Measurements from ENCODE around the gene WNT7A.

Gene WNT7A

GRCh38 chr3:13865581-13865980 is 14.3 kb downstream of the WNT7A start:
- no peak overlapping the region for H3K4me3 ChIP-seq (replicated peaks; ENCODE audit: low read depth, low read length)
- no peak for TF ChIP-seq CTCF (IDR thresholded peaks at IDR 0.05; ENCODE audit: low read depth, low read length, missing control alignments)
- DNase-seq (ENCODE audit: extremely low read depth, low read depth) = no peak

- no peak for DNase-seq (ENCODE audit: extremely low read depth, low read depth)
- no peak overlapping the region for H3K4me3 ChIP-seq (replicated peaks; ENCODE audit: low read depth, low read length)
- TF ChIP-seq CTCF (IDR thresholded peaks at IDR 0.05; ENCODE audit: low read depth, low read length, missing control alignments) = no peak
Measured at GRCh38 chr3:13865106-13865505, 14.8 kb downstream of the WNT7A start.

- DNase-seq (ENCODE audit: extremely low read depth, low read depth) = no peak
- no peak for TF ChIP-seq CTCF (IDR thresholded peaks at IDR 0.05; ENCODE audit: low read depth, low read length, missing control alignments)
- no peak overlapping the region for H3K4me3 ChIP-seq (replicated peaks; ENCODE audit: low read depth, low read length)
Measured at GRCh38 chr3:13863965-13864595, 15.8 kb downstream of the WNT7A start.

GRCh38 chr3:13863382-13863952 is 16.4 kb downstream of the WNT7A start:
- H3K4me3 ChIP-seq (replicated peaks; ENCODE audit: low read depth, low read length) = no peak overlapping the region
- TF ChIP-seq CTCF (IDR thresholded peaks at IDR 0.05; ENCODE audit: low read depth, low read length, missing control alignments) = no peak
- DNase-seq (ENCODE audit: extremely low read depth, low read depth) = no peak

- H3K4me3 ChIP-seq (replicated peaks; ENCODE audit: low read depth, low read length) = no peak overlapping the region
- TF ChIP-seq CTCF (IDR thresholded peaks at IDR 0.05; ENCODE audit: low read depth, low read length, missing control alignments) = no peak
- DNase-seq (ENCODE audit: extremely low read depth, low read depth) = no peak
Measured at GRCh38 chr3:13861461-13861860, 18.4 kb downstream of the WNT7A start.

- H3K4me3 ChIP-seq (replicated peaks; ENCODE audit: low read depth, low read length) = no peak overlapping the region
- DNase-seq (ENCODE audit: extremely low read depth, low read depth) = no peak
- no peak for TF ChIP-seq CTCF (IDR thresholded peaks at IDR 0.05; ENCODE audit: low read depth, low read length, missing control alignments)
Measured at GRCh38 chr3:13860001-13860400, 19.9 kb downstream of the WNT7A start.
